Neural cell (in vitro differentiated cells): ENCODE data around the gene ZBTB7C. TPM values are rescaled to one million over a fixed set of nuclear protein-coding genes. Genes with fewer than 3 reads are reported as not detected.

ENCODE experiments used
- H2AFZ ChIP-seq: fragments of 200-600, 300-800 bp; sonication (generic), shearing (Covaris generic); 2 replicates; pipeline ENCODE4 v1.6.0; 2014; ENCODE audit warnings: low read depth, mild to moderate bottlenecking, antibody characterized with exemption, low read length, moderate library complexity
- H3F3A ChIP-seq: fragments of 200-600 bp; shearing (Covaris generic); 2 replicates; pipeline ENCODE4 v1.6.1; 2016; ENCODE audit warnings: mild to moderate bottlenecking, moderate library complexity, mixed read lengths, antibody characterized with exemption, low read length; ENCODE audit not compliant: insufficient read depth, poor library complexity, severe bottlenecking
- H3K27ac ChIP-seq: fragments of 200-600, 300-800 bp; sonication (generic), shearing (Covaris generic); 2 replicates; pipeline ENCODE4 v1.5.1; 2014; ENCODE audit warnings: mild to moderate bottlenecking, low read length, moderate library complexity
- H3K27me3 ChIP-seq: fragments of 300-800, 200-600 bp; sonication (generic), shearing (Covaris generic); 2 replicates; pipeline ENCODE4 v1.6.0; 2014; ENCODE audit warnings: mild to moderate bottlenecking, low read depth, low read length, moderate library complexity; ENCODE audit not compliant: insufficient read depth
- H3K36me3 ChIP-seq: fragments of 300-800, 200-600 bp; sonication (generic), shearing (Covaris generic); 2 replicates; pipeline ENCODE4 v1.5.1; 2014; ENCODE audit warnings: mild to moderate bottlenecking, antibody characterized with exemption, low read length, moderate library complexity; ENCODE audit not compliant: insufficient read depth
- H3K4me2 ChIP-seq: fragments of 300-800, 200-600 bp; sonication (generic), shearing (Covaris generic); 2 replicates; pipeline ENCODE4 v1.6.0; 2014; ENCODE audit warnings: mild to moderate bottlenecking, low read length
- H3K4me3 ChIP-seq: fragments of 300-800, 200-600 bp; sonication (generic), shearing (Covaris generic); 2 replicates; pipeline ENCODE4 v1.5.1; 2014; ENCODE audit warnings: mild to moderate bottlenecking, low read length, moderate library complexity
- H3K79me2 ChIP-seq: fragments of 200-600 bp; shearing (Covaris generic); replicated peaks from 2 replicates; pipeline ENCODE4 v1.6.0; 2014; ENCODE audit warnings: mild to moderate bottlenecking, low read length, moderate library complexity; ENCODE audit not compliant: insufficient read depth
- H3K9ac ChIP-seq: fragments of 300-800, 200-600 bp; sonication (generic), shearing (Covaris generic); 2 replicates; pipeline ENCODE4 v1.6.1; 2016; ENCODE audit warnings: mild to moderate bottlenecking, low read length, mixed read lengths
- H3K9me2 ChIP-seq: fragments of 200-600 bp; shearing (Covaris generic); 2 replicates; pipeline ENCODE4 v1.6.1; 2016; ENCODE audit warnings: mild to moderate bottlenecking, low read length, mixed read lengths; ENCODE audit not compliant: insufficient read depth
- H3K9me3 ChIP-seq: fragments of 200-600, 300-800 bp; sonication (generic), shearing (Covaris generic); 2 replicates; pipeline ENCODE4 v1.6.1; 2016; ENCODE audit warnings: mild to moderate bottlenecking, mixed run types, low read length, moderate library complexity, mixed read lengths
- H4K20me1 ChIP-seq: fragments of 200-600 bp; shearing (Covaris generic); 2 replicates; pipeline ENCODE4 v1.6.1; 2016; ENCODE audit warnings: mild to moderate bottlenecking, mixed run types; ENCODE audit not compliant: insufficient read depth
- EP300 ChIP-seq: fragments of 450-650 bp; conservative IDR thresholded peaks from 2 replicates; pipeline ENCODE4 v1.6.1; 2014; ENCODE audit warnings: antibody characterized with exemption, mild to moderate bottlenecking, moderate library complexity; ENCODE audit not compliant: poor library complexity, severe bottlenecking
- EZH2 ChIP-seq: fragments of 200-600, 300-800 bp; shearing (Covaris generic), sonication (generic); IDR thresholded peaks from 2 replicates; pipeline ENCODE4 v1.6.1; 2014; ENCODE audit warnings: antibody characterized with exemption, low read length, borderline replicate concordance, mild to moderate bottlenecking; ENCODE audit not compliant: insufficient read depth, poor library complexity, severe bottlenecking
- MXI1 ChIP-seq: fragments of 450-650 bp; conservative IDR thresholded peaks from 2 replicates; pipeline ENCODE4 v1.6.1; 2014; ENCODE audit warnings: antibody characterized with exemption, mild to moderate bottlenecking; ENCODE audit not compliant: poor library complexity, severe bottlenecking
- POLR2AphosphoS5 ChIP-seq: IDR thresholded peaks from 2 replicates; pipeline ENCODE4 v1.6.1; 2012
- RAD21 ChIP-seq: fragments of 450-650 bp; conservative IDR thresholded peaks from 2 replicates; pipeline ENCODE4 v1.6.1; 2014; ENCODE audit warnings: antibody characterized with exemption, mild to moderate bottlenecking, moderate library complexity
- SMC3 ChIP-seq: fragments of 450-650 bp; conservative IDR thresholded peaks from 2 replicates; pipeline ENCODE4 v1.6.1; 2014; ENCODE audit warnings: antibody characterized with exemption, mild to moderate bottlenecking, moderate library complexity; ENCODE audit not compliant: poor library complexity
- TAF1 ChIP-seq: IDR thresholded peaks from 2 replicates; pipeline ENCODE4 v1.6.1; 2012; ENCODE audit warnings: low read depth
- polyA plus RNA-seq: library from polyadenylated mRNA; depleted of rRNA; stranded (reverse); fragments of >200 nt; gene quantifications from 2 replicates; pipeline ENCODE4 v1.2.3, GENCODE V29; 2014
- TF ChIP-seq, protein P1 (sequence below): fragments of 450-650 bp; IDR thresholded peaks from 2 replicates; pipeline ENCODE4 v1.5.1; 2014; ENCODE audit warnings: antibody characterized with exemption, mild to moderate bottlenecking, moderate library complexity; ENCODE audit not compliant: poor library complexity, severe bottlenecking
- TF ChIP-seq, protein P2 (sequence below): IDR thresholded peaks from 2 replicates; pipeline ENCODE4 v1.6.1; 2012; ENCODE audit warnings: borderline replicate concordance

Gene ZBTB7C
- polyA plus RNA-seq, 1 donor from 2014 or later = 2.4 TPM

DNA sequence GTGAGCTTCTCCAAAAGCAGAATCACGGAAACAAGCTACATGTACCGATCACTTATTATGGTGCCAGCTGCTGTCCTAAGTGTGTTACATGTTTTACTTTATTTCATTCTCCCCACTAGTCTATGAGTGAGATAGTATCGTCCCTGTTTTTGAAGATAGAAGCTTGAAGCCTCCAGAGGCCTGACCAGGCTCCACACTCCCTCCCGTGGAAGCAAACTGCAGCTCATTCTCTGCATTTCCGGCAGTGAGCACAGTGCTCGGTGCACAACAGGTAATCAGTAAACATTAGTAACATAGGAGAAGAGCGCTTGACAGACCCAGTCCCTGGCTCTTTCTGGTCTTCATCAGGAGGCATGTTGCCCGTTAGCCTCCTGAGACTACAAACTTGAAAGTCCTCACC, 72.9 kb downstream of the ZBTB7C start:
- Histone ChIP-seq H3F3A (no peaks in the 10 kb centered on the region), H3K4me3 (no peak overlapping the region), H3K9ac (no peak overlapping the region), H3K9me3 (no peaks in the 10 kb centered on the region), H3K27ac (no peak overlapping the region), H3K36me3 (no peaks in the 10 kb centered on the region), H3K4me2 (no peak overlapping the region), H4K20me1 (no peaks in the 10 kb centered on the region), H2AFZ (no peak overlapping the region), H3K27me3 (no peaks in the 10 kb centered on the region), H3K79me2 (no peaks in the 10 kb centered on the region), H3K9me2 (no peaks in the 10 kb centered on the region)
- TF ChIP-seq, protein P1, sequence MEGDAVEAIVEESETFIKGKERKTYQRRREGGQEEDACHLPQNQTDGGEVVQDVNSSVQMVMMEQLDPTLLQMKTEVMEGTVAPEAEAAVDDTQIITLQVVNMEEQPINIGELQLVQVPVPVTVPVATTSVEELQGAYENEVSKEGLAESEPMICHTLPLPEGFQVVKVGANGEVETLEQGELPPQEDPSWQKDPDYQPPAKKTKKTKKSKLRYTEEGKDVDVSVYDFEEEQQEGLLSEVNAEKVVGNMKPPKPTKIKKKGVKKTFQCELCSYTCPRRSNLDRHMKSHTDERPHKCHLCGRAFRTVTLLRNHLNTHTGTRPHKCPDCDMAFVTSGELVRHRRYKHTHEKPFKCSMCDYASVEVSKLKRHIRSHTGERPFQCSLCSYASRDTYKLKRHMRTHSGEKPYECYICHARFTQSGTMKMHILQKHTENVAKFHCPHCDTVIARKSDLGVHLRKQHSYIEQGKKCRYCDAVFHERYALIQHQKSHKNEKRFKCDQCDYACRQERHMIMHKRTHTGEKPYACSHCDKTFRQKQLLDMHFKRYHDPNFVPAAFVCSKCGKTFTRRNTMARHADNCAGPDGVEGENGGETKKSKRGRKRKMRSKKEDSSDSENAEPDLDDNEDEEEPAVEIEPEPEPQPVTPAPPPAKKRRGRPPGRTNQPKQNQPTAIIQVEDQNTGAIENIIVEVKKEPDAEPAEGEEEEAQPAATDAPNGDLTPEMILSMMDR = no peak
- TF ChIP-seq POLR2AphosphoS5 (no peak), SMC3 (no peak), EZH2 (no peak), MXI1 (no peak), TAF1 (no peak), EP300 (no peak), RAD21 (no peak)
- TF ChIP-seq, protein P2, sequence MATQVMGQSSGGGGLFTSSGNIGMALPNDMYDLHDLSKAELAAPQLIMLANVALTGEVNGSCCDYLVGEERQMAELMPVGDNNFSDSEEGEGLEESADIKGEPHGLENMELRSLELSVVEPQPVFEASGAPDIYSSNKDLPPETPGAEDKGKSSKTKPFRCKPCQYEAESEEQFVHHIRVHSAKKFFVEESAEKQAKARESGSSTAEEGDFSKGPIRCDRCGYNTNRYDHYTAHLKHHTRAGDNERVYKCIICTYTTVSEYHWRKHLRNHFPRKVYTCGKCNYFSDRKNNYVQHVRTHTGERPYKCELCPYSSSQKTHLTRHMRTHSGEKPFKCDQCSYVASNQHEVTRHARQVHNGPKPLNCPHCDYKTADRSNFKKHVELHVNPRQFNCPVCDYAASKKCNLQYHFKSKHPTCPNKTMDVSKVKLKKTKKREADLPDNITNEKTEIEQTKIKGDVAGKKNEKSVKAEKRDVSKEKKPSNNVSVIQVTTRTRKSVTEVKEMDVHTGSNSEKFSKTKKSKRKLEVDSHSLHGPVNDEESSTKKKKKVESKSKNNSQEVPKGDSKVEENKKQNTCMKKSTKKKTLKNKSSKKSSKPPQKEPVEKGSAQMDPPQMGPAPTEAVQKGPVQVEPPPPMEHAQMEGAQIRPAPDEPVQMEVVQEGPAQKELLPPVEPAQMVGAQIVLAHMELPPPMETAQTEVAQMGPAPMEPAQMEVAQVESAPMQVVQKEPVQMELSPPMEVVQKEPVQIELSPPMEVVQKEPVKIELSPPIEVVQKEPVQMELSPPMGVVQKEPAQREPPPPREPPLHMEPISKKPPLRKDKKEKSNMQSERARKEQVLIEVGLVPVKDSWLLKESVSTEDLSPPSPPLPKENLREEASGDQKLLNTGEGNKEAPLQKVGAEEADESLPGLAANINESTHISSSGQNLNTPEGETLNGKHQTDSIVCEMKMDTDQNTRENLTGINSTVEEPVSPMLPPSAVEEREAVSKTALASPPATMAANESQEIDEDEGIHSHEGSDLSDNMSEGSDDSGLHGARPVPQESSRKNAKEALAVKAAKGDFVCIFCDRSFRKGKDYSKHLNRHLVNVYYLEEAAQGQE = no peak

DNA sequence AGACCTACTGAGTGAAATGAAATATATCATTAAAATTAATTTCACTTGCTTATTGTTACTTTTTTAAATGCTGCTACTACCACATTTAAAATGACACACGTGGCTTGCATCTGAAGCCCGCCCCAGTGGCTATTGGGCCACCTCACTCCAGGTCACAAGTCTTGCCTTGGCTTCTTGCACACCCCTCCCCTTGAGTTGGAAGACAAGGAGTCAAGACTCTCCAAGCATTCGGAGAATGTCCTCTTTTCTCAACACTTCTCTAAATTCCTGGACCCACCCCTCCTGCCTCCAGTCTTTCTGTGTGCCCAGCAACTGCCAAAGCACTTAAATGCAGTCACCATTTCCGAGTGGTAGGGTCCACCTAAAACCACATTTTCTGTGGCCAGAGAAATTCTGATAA, 73.4 kb downstream of the ZBTB7C start:
- H3K4me2 ChIP-seq = no peak overlapping the region
- no peaks in the 10 kb centered on the region for H3K9me3 ChIP-seq
- no peaks in the 10 kb centered on the region for H3F3A ChIP-seq
- H2AFZ ChIP-seq = no peak overlapping the region
- no peak overlapping the region for H3K4me3 ChIP-seq
- no peaks in the 10 kb centered on the region for H3K79me2 ChIP-seq
- no peaks in the 10 kb centered on the region for H3K36me3 ChIP-seq
- H3K27me3 ChIP-seq = no peaks in the 10 kb centered on the region
- H3K9me2 ChIP-seq = no peaks in the 10 kb centered on the region
- no peak overlapping the region for H3K9ac ChIP-seq
- no peaks in the 10 kb centered on the region for H4K20me1 ChIP-seq
- H3K27ac ChIP-seq = no peak overlapping the region
- TF ChIP-seq TAF1 = no peak
- TF ChIP-seq POLR2AphosphoS5 = no peak
- no peak for TF ChIP-seq RAD21
- no peak for TF ChIP-seq SMC3
- no peak for TF ChIP-seq EZH2
- TF ChIP-seq, protein P2 = no peak
- no peak for TF ChIP-seq MXI1
- no peak for TF ChIP-seq EP300
- TF ChIP-seq, protein P1 = no peak
